Mesenteric fat pad (tissue), 1 donor: ENCODE measurements around the gene LAMP1. TPM values are rescaled to one million over a fixed set of nuclear protein-coding genes. Genes with fewer than 3 reads are reported as not detected.

Source experiments
- microRNA-seq: library from miRNA; unstranded; fragments of <30 nt; microRNA quantifications from one replicate; pipeline ENCODE4 v1.2.0, GENCODE V29; 2020; ENCODE audit warnings: borderline number of aligned reads
- total RNA-seq: library from RNA; stranded (reverse); fragmentation: NEBNext Ultra II Directional; extraction: Animal tissue kit (Norgen Biotek cat#: 25700); gene quantifications from one replicate; pipeline ENCODE4 v1.2.1, GENCODE V29; 2021
- donor health status: DM: yes; HTN: yes; CAD: no.

Gene LAMP1
- total RNA-seq, 1 donor from 2014 or later, result 240 TPM

Small RNA genes lying within 50 kb of the gene (microRNA-seq; reads per million reads assigned to microRNA genes)
- not detected for gene MIR8075

Other genes with a start within 250 kb of the LAMP1 start
- gene F7, start 191.4 kb upstream of the LAMP1 start, total RNA-seq, result 0.35 TPM
- 6.6 TPM for gene F10, start 174.4 kb upstream of the LAMP1 start, total RNA-seq
- not detected for gene PROZ, start 138.6 kb upstream of the LAMP1 start, total RNA-seq
- 37.4 TPM for gene PCID2, start 88.6 kb upstream of the LAMP1 start, total RNA-seq
- 67.0 TPM for gene CUL4A, start 87.6 kb upstream of the LAMP1 start, total RNA-seq
- 3.1 TPM for gene GRTP1, start 66.9 kb downstream of the LAMP1 start, total RNA-seq
- gene ADPRHL1, start 156.2 kb downstream of the LAMP1 start, total RNA-seq, result 2.1 TPM
- gene DCUN1D2, start 193.5 kb downstream of the LAMP1 start, total RNA-seq, result 21.7 TPM